OCI-LY7 (cell line): ENCODE measurements around the gene COL9A3.

Experiments
- CTCF ChIP-seq: fragments of 200-600 bp; sonication (generic); conservative IDR thresholded peaks from 2 replicates; pipeline ENCODE4 v1.5.1; 2014; ENCODE audit warnings: mild to moderate bottlenecking, antibody characterized with exemption, low read length, moderate library complexity, mixed read lengths
- EZH2phosphoT487 ChIP-seq: fragments of 200-600 bp; sonication (generic); IDR thresholded peaks from 2 replicates; pipeline ENCODE4 v1.6.1; 2018; ENCODE audit warnings: low read depth, borderline replicate concordance, mild to moderate bottlenecking, mixed run types, antibody characterized with exemption, low read length, moderate library complexity, mixed read lengths

- no peak for TF ChIP-seq CTCF
- TF ChIP-seq EZH2phosphoT487, result no peak
Measured at GRCh38 chr20:62823688-62824475, 7.0 kb downstream of the COL9A3 start.
